ENCODE data around the gene MIGA1.
"Not testable (repeated sequence)": the region's sequence is repeated elsewhere in the genome, so short reads cannot be mapped to it uniquely, and the experiment has no call there.

MIGA1 gene

GRCh38 chr1:77779529-77780281, at the start of gene MIGA1:
MIGA1 (plus strand) TSS chr1:77779649; CDS start chr1:77783253, 3,604 bp downstream.
- peak; percentile 96 for DNase-seq

GRCh38 chr1:77732090-77732489, 47.4 kb upstream of the MIGA1 start:
- no peak for DNase-seq

- DNase-seq, result no peak
Measured at GRCh38 chr1:77739235-77739634, 40.2 kb upstream of the MIGA1 start.

GRCh38 chr1:77741316-77741715, 38.1 kb upstream of the MIGA1 start:
- DNase-seq, result no peak

GRCh38 chr1:77742011-77742555, 37.4 kb upstream of the MIGA1 start:
- DNase-seq, result no peak

GRCh38 chr1:77744576-77744975, 34.9 kb upstream of the MIGA1 start:
- no peak for DNase-seq

- DNase-seq, result not testable (repeated sequence)
Measured at GRCh38 chr1:77749489-77749888, 30.0 kb upstream of the MIGA1 start.

GRCh38 chr1:77756052-77756754, 23.2 kb upstream of the MIGA1 start:
- no peak for DNase-seq

- no peak for DNase-seq
Measured at GRCh38 chr1:77757066-77757584, 22.3 kb upstream of the MIGA1 start.

- DNase-seq, result no peak
Measured at GRCh38 chr1:77757603-77758002, 21.8 kb upstream of the MIGA1 start.

- peak; percentile 81 for DNase-seq
Measured at GRCh38 chr1:77759071-77760028, 20.1 kb upstream of the MIGA1 start, which contains the start of gene USP33. USP33 (minus strand) TSS chr1:77759852; CDS start chr1:77741697, 18,155 bp downstream.

- DNase-seq, result no peak
Measured at GRCh38 chr1:77762072-77762476, 17.4 kb upstream of the MIGA1 start.

- DNase-seq, result no peak
Measured at GRCh38 chr1:77768006-77768405, 11.4 kb upstream of the MIGA1 start.

- DNase-seq, result no peak
Measured at GRCh38 chr1:77776007-77776700, 3.3 kb upstream of the MIGA1 start.

- no peak for DNase-seq
Measured at GRCh38 chr1:77781683-77782082, 2.2 kb downstream of the MIGA1 start.

- no peak for DNase-seq
Measured at GRCh38 chr1:77783141-77783540, 3.7 kb downstream of the MIGA1 start.

- not testable (repeated sequence) for DNase-seq
Measured at GRCh38 chr1:77786093-77786741, 6.8 kb downstream of the MIGA1 start.

GRCh38 chr1:77794550-77794949, 15.1 kb downstream of the MIGA1 start:
- DNase-seq, result no peak

- no peak for DNase-seq
Measured at GRCh38 chr1:77796695-77797405, 17.4 kb downstream of the MIGA1 start.

- no peak for DNase-seq
Measured at GRCh38 chr1:77797991-77798390, 18.5 kb downstream of the MIGA1 start.

GRCh38 chr1:77802026-77802425, 22.6 kb downstream of the MIGA1 start:
- no peak for DNase-seq
